Breast epithelium (tissue), 3 donors: ENCODE data around the gene GPR157.

ENCODE experiments used
- CTCF ChIP-seq, 3 donors: fragments of 450-650 bp; IDR thresholded peaks; one replicate each; pipeline ENCODE4 v1.5.1; 2016 to 2017; ENCODE audit warnings: antibody characterized with exemption in 3 of 3, mild to moderate bottlenecking in 3 of 3, moderate library complexity in 3 of 3
- POLR2A ChIP-seq: fragments of 450-650 bp; IDR thresholded peaks from one replicate; pipeline ENCODE4 v1.6.1; 2016; ENCODE audit warnings: antibody characterized with exemption, mild to moderate bottlenecking, moderate library complexity
- POLR2AphosphoS5 ChIP-seq, 3 donors: sonication (generic); formaldehyde crosslinking; IDR thresholded peaks; one replicate each; pipeline ENCODE4 v1.6.1; 2017; ENCODE audit warnings: antibody characterized with exemption in 3 of 3

- no peak for TF ChIP-seq CTCF (IDR thresholded peaks at IDR 0.05)
- no peak for TF ChIP-seq POLR2A
- TF ChIP-seq POLR2AphosphoS5 (IDR thresholded peaks at IDR 0.05), result no peak
These were observed 70.4 kb downstream of the GPR157 start for GRCh38 chr1:9058465-9058864.
